ENCODE results near the gene NECTIN2. TPM values are rescaled to one million over a fixed set of nuclear protein-coding genes. Genes with fewer than 3 reads are reported as not detected.

The NECTIN2 gene
- total RNA-seq, 2 experiments from 2014 or later = 1.8 to 1.9 TPM

DNA sequence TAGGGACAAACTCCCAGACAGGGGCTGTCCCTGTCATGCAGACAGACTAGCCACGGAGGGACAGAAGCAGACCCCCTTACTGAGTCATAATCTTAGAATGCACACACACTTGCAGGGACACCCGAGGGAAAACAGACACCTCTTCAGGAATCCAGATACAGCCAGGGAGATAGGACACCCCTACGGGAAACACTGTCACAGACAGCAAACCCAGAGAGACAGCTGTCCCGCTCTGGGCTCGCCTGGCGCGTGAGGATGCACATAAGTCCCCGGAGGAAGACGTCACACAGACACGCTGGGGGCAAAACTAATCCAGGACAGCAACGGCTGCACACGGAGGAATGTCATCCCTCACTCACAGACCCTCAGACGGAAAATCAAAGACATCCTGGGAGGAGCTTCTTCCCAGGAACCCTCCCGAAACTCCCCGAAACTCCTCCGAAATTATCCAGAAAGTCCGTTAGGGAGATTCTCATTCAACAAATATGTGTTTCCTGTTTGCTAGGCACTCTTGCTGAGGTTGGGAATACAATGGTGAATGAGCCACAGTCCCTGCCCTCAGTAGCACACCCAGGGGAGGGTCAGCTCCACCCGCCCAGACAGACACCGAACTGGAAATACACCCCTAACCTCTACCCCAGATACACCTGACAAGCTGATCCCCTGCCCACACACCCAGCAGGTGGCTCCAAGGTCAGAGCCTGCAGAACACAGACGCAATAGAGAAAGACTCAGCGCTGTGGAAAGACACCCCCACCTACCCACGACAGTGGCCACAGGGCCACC lies 29.8 kb downstream of the NECTIN2 start:
- no peak for TF ChIP-seq CTCF (IDR thresholded peaks at IDR 0.05)
- Histone ChIP-seq H3K27me3 (ENCODE audit: control insufficient read depth in 1 of 2, insufficient read depth in 2 of 2, low read length in 2 of 2) (no peaks in the 10 kb centered on the region), H3K27ac (ENCODE audit: low read depth in 1 of 2, low read length in 2 of 2) (no peak overlapping the region), H3K9me3 (ENCODE audit: control insufficient read depth in 1 of 2, insufficient read depth in 1 of 2, low read length in 2 of 2) (no peaks in the 10 kb centered on the region), H3K4me3 (ENCODE audit: low read length) (no peak overlapping the region), H3K36me3 (ENCODE audit: insufficient read depth, low read length) (no peaks in the 10 kb centered on the region), H3K4me1 (ENCODE audit: insufficient read depth, low read length) (no peaks in the 10 kb centered on the region)
- ChIA-PET CTCF (no interaction called here), POLR2A (no interaction called here)
- Mint-ChIP-seq H3K4me3 (no peak overlapping the region), H3K27me3 (no peaks in the 10 kb centered on the region), H3K36me3 (ENCODE audit: low read depth) (no peaks in the 10 kb centered on the region), H3K27ac (no peak overlapping the region), H3K9me3 (no peaks in the 10 kb centered on the region), H3K4me1 (ENCODE audit: low read depth) (peaks cover 10% of the 10 kb centered on the region)
- ATAC-seq (ENCODE audit: poor library complexity) (no peak), DNase-seq (no peak)
- intact Hi-C loops (cut with DNase I, micrococcal nuclease) = no loop called here

GRCh38 chr19:44876930-44877535 lies 30.9 kb downstream of the NECTIN2 start:
- Mint-ChIP-seq H3K4me1 (ENCODE audit: low read depth) (peaks cover 10% of the 10 kb centered on the region), H3K36me3 (ENCODE audit: low read depth) (no peaks in the 10 kb centered on the region), H3K9me3 (no peaks in the 10 kb centered on the region), H3K27me3 (no peaks in the 10 kb centered on the region), H3K27ac (no peak overlapping the region), H3K4me3 (no peak overlapping the region)
- Histone ChIP-seq H3K4me1 (ENCODE audit: insufficient read depth, low read length) (no peaks in the 10 kb centered on the region), H3K36me3 (ENCODE audit: insufficient read depth, low read length) (no peaks in the 10 kb centered on the region), H3K27ac (ENCODE audit: low read depth in 1 of 2, low read length in 2 of 2) (no peak overlapping the region), H3K27me3 (ENCODE audit: control insufficient read depth in 1 of 2, insufficient read depth in 2 of 2, low read length in 2 of 2) (no peaks in the 10 kb centered on the region), H3K9me3 (ENCODE audit: control insufficient read depth in 1 of 2, insufficient read depth in 1 of 2, low read length in 2 of 2) (no peaks in the 10 kb centered on the region), H3K4me3 (ENCODE audit: low read length) (no peak overlapping the region)
- ATAC-seq (ENCODE audit: poor library complexity) (no peak), DNase-seq (peak in 1 of 14 experiments; percentile 45)
- TF ChIP-seq CTCF (IDR thresholded peaks at IDR 0.05) = no peak
- intact Hi-C loops (cut with DNase I, micrococcal nuclease) = no loop called here
- CTCF ChIA-PET = no interaction called here
- POLR2A ChIA-PET = no interaction called here

DNA sequence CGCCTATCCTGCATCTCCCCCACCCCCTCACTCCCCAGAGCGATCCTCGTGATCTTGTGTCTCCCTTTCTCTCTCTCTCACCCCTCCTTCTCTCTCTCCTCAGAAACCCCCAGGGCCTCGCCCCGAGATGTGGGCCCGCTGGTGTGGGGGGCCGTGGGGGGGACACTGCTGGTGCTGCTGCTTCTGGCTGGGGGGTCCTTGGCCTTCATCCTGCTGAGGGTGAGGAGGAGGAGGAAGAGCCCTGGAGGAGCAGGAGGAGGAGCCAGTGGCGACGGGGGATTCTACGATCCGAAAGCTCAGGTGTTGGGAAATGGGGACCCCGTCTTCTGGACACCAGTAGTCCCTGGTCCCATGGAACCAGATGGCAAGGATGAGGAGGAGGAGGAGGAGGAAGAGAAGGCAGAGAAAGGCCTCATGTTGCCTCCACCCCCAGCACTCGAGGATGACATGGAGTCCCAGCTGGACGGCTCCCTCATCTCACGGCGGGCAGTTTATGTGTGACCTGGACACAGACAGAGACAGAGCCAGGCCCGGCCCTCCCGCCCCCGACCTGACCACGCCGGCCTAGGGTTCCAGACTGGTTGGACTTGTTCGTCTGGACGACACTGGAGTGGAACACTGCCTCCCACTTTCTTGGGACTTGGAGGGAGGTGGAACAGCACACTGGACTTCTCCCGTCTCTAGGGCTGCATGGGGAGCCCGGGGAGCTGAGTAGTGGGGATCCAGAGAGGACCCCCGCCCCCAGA lies 32.2 kb downstream of the NECTIN2 start:
- H3K4me1 ChIP-seq (ENCODE audit: insufficient read depth, low read length) = no peaks in the 10 kb centered on the region
- H3K27me3 Mint-ChIP-seq = no peaks in the 10 kb centered on the region
- no peak for ATAC-seq (ENCODE audit: poor library complexity)
- H3K27ac Mint-ChIP-seq = no peak overlapping the region
- TF ChIP-seq CTCF (IDR thresholded peaks at IDR 0.05) = no peak
- no peaks in the 10 kb centered on the region for H3K9me3 ChIP-seq (ENCODE audit: control insufficient read depth in 1 of 2, insufficient read depth in 1 of 2, low read length in 2 of 2)
- POLR2A ChIA-PET = no interaction called here
- no peak overlapping the region for H3K4me3 Mint-ChIP-seq
- CTCF ChIA-PET = no interaction called here
- H3K27me3 ChIP-seq (ENCODE audit: control insufficient read depth in 1 of 2, insufficient read depth in 2 of 2, low read length in 2 of 2) = no peaks in the 10 kb centered on the region
- no peaks in the 10 kb centered on the region for H3K9me3 Mint-ChIP-seq
- intact Hi-C loops (cut with DNase I, micrococcal nuclease) = no loop called here
- H3K36me3 ChIP-seq (ENCODE audit: insufficient read depth, low read length) = no peaks in the 10 kb centered on the region
- H3K36me3 Mint-ChIP-seq (ENCODE audit: low read depth) = no peaks in the 10 kb centered on the region
- DNase-seq = no peak
- peaks cover 10% of the 10 kb centered on the region for H3K4me1 Mint-ChIP-seq (ENCODE audit: low read depth)
- no peak overlapping the region for H3K27ac ChIP-seq (ENCODE audit: low read depth in 1 of 2, low read length in 2 of 2)
- H3K4me3 ChIP-seq (ENCODE audit: low read length) = no peak overlapping the region

Measured in CD4-positive, alpha-beta T cell (primary cell).